Dendritic cell treated with granulocyte-macrophage colony-stimulating factor and Interleukin-4, amounts not matched to agents 40 ng/mL and 50 ng/mL, for 4 days (primary cell): ENCODE data around the gene NSG1.
"Not testable (repeated sequence)": the region's sequence is repeated elsewhere in the genome, so short reads cannot be mapped to it uniquely, and the experiment has no call there.

ENCODE experiments used
- H3K27ac Mint-ChIP-seq: one replicate; pipeline ENCODE4 v1.8.0; 2022; ENCODE audit warnings: mild to moderate bottlenecking, mixed read lengths
- H3K27me3 Mint-ChIP-seq: one replicate; pipeline ENCODE4 v1.8.0; 2022; ENCODE audit warnings: mild to moderate bottlenecking, mixed read lengths
- H3K36me3 Mint-ChIP-seq: one replicate; pipeline ENCODE4 v1.8.0; 2022; ENCODE audit warnings: low read depth, mixed read lengths
- H3K4me1 Mint-ChIP-seq: one replicate; pipeline ENCODE4 v1.8.0; 2022; ENCODE audit warnings: low read depth, mixed read lengths
- H3K4me3 Mint-ChIP-seq: one replicate; pipeline ENCODE4 v1.8.0; 2022; ENCODE audit warnings: mild to moderate bottlenecking, moderate library complexity, mixed read lengths
- H3K9me3 Mint-ChIP-seq: one replicate; pipeline ENCODE4 v1.8.0; 2022; ENCODE audit warnings: mixed read lengths
- intact Hi-C: fragments of 100-400 bp; cut with micrococcal nuclease; formaldehyde crosslinking; loops from one replicate; pipeline ENCODE4 v1.15.0; 2022

Gene NSG1

GRCh38 chr4:4411906-4412305 lies 25.0 kb downstream of the NSG1 start:
- Mint-ChIP-seq H3K36me3 (peaks cover 15% of the 10 kb centered on the region), H3K9me3 (no peaks in the 10 kb centered on the region), H3K4me3 (no peak overlapping the region), H3K27ac (no peak overlapping the region), H3K27me3 (no peaks in the 10 kb centered on the region), H3K4me1 (no peaks in the 10 kb centered on the region)
- intact Hi-C loops = no loop called here

DNA sequence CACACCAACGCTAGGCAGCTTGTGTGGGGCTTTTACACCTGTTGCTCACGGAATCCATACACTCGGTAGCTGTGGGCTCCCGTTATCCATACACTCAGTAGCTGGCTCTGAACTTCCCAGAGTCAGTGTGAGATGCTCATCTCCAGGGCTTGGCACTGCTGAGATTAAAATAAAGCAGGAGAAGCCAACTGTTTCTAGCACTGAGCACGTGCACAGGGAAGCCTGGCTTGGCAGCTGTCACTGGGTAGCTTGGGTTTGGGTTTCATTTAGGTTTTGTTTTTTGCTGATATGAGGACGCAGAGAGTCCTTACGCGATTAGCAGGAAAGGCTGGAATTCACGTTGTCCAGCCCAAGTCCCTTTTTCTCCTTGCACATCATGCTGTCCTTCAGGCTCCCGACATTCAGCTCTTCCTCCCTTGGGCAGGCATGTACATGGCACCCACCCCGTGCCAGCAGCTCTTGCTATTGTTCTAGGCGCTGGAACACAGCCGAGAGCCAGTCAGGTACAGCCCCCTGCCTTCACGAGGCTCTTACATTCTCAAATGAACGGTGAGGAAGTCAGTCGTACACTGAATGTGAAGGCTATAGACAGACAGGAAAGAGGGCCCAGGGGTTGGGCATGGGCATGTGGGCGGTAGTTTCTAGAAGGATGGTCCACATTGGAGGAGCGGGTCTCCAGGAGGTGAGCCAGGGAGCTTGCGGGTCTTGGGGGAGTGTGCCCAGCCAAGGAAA lies 25.9 kb downstream of the NSG1 start:
- no peaks in the 10 kb centered on the region for H3K9me3 Mint-ChIP-seq
- H3K36me3 Mint-ChIP-seq = peaks cover 24% of the 10 kb centered on the region
- no peak overlapping the region for H3K27ac Mint-ChIP-seq
- intact Hi-C loops = no loop called here
- no peak overlapping the region for H3K4me3 Mint-ChIP-seq
- no peaks in the 10 kb centered on the region for H3K4me1 Mint-ChIP-seq
- no peaks in the 10 kb centered on the region for H3K27me3 Mint-ChIP-seq

GRCh38 chr4:4413373-4413725 lies 26.4 kb downstream of the NSG1 start:
- Mint-ChIP-seq H3K4me1 (no peaks in the 10 kb centered on the region), H3K27ac (no peak overlapping the region), H3K4me3 (no peak overlapping the region), H3K27me3 (no peaks in the 10 kb centered on the region), H3K9me3 (no peaks in the 10 kb centered on the region), H3K36me3 (peaks cover 30% of the 10 kb centered on the region)
- intact Hi-C loops = no loop called here

DNA sequence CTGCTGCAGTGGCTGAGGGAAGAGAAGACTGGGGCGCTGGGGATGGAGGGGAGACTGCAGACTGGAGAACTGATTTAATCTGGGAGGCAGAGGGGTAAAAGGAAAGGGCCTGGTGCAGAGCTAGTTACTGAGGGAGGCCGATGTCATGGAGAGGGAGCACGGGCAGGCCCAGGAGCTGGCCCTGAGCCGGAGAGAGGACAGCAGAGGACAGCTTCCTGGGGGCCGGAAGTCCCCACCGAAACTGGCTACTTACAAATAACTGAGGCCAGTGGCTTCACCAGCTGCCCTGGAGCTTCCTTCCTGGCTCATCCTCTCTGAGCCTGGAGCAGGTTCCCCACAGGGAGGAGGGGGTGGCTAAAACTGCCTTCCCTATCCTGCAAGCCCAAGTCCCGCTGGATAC lies 26.9 kb downstream of the NSG1 start:
- H3K27me3 Mint-ChIP-seq = no peaks in the 10 kb centered on the region
- no peak overlapping the region for H3K27ac Mint-ChIP-seq
- no peak overlapping the region for H3K4me3 Mint-ChIP-seq
- H3K9me3 Mint-ChIP-seq = no peaks in the 10 kb centered on the region
- peaks cover 34% of the 10 kb centered on the region for H3K36me3 Mint-ChIP-seq
- intact Hi-C loops = no loop called here
- H3K4me1 Mint-ChIP-seq = no peaks in the 10 kb centered on the region

DNA sequence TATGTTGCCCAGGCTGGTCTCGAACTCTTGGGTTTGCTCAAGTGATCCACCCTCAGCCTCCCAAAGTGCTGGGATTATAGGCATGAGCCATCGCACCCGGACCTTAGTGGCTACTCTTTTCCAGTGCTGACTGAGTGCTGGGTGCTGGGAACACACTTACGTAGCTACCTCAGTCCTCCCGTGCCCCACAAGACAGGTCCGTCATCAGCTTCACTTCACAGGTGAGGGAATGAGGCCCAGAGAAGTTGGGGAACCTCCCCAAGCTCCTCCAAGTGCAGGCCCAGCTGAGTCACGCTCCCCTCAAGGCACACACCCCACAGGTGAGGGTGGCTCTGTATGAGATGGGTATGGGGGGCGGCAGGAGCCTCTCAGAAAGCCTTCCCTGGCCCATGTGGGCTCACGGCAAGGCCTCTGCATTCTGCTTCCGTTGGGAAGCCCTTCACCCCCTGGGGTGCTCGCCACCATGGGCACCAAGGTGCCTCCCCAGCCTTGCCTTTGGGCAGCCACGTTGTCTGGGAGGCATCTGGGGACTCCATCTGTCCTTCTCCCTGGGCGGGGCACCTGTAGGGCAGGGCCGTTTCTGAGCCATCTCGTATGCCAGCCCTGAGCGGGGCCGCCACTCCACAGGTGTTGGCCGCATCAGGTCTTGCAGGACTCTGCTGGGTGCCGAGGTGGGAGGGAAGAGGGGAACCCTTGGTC lies 28.4 kb downstream of the NSG1 start:
- no peaks in the 10 kb centered on the region for H3K9me3 Mint-ChIP-seq
- no peak overlapping the region for H3K4me3 Mint-ChIP-seq
- H3K4me1 Mint-ChIP-seq = no peaks in the 10 kb centered on the region
- H3K27me3 Mint-ChIP-seq = no peaks in the 10 kb centered on the region
- intact Hi-C loops = no loop called here
- peaks cover 49% of the 10 kb centered on the region for H3K36me3 Mint-ChIP-seq
- H3K27ac Mint-ChIP-seq = no peak overlapping the region

DNA sequence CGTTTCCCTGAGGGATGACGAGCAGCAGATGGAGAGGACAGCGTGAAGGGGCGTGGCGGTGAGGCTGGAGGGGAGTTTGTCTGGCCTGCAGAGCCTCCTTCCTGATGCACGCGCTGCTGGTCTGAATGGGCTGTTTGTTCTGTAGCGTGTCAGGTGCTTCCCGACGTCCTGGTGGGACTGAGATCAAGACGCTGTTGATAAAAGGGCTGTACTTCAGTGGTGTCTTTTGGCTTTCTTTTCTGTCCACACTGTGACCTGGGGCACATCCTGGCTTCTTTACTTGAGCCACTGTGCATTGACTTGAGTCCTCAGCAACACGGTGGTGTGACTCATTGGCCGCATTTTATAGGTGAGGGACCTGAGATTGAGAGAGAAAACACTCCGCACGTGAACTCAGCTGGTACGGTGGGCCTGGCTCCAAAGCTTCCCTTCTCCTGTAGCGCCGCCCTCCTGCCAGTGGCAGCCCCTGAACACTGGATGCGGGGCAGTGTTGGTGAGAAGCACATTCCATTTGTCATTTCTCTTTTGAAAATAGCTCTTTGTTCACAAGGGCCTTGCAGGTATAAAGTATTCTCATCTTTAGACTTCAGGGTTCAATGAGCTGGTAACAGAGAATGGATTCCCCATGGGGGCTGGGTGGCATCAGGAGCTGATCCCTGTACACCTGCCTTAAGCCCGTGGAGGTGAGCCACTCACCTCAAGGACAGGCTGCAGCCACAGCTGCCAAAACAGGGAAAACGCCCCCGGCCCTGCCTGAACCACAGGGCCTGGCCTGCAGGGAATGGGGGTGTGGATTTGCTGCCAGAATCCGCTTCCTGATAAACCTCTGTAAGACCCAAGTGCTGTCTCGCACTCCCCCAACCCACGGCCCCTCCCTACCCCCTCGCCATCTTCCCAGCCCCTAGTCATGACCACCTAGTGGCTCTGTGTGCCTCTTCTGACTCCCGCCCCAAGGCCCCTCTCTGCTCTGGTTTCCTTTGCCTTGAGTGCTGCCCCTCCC lies 29.2 kb downstream of the NSG1 start:
- H3K36me3 Mint-ChIP-seq = peaks cover 57% of the 10 kb centered on the region
- H3K9me3 Mint-ChIP-seq = no peaks in the 10 kb centered on the region
- no peaks in the 10 kb centered on the region for H3K27me3 Mint-ChIP-seq
- no peaks in the 10 kb centered on the region for H3K4me1 Mint-ChIP-seq
- H3K27ac Mint-ChIP-seq = no peak overlapping the region
- H3K4me3 Mint-ChIP-seq = no peak overlapping the region
- intact Hi-C loops = no loop called here

DNA sequence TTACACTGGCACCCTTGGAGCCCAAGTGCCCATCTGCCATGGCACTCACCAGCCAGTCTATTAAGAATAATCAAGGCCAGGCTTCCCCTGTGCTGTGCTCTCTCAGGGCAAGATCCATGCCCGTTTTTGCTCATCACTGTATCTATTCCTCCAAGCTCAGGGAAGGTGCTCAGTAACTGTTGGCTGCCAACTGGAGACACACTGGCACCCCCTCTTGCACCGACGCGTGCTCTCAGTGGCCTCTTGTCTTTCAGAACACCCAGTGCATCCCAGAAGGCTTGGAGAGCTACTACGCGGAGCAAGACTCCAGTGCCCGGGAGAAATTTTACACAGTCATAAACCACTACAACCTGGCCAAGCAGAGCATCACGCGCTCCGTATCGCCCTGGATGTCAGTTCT lies 30.1 kb downstream of the NSG1 start:
- Mint-ChIP-seq H3K9me3 (no peaks in the 10 kb centered on the region), H3K4me3 (no peak overlapping the region), H3K27ac (no peak overlapping the region), H3K36me3 (peaks cover 66% of the 10 kb centered on the region), H3K27me3 (no peaks in the 10 kb centered on the region), H3K4me1 (no peaks in the 10 kb centered on the region)
- intact Hi-C loops = no loop called here

- H3K27ac Mint-ChIP-seq = no peak overlapping the region
- H3K9me3 Mint-ChIP-seq = no peaks in the 10 kb centered on the region
- intact Hi-C loops = no loop called here
- H3K4me1 Mint-ChIP-seq = no peaks in the 10 kb centered on the region
- no peak overlapping the region for H3K4me3 Mint-ChIP-seq
- H3K36me3 Mint-ChIP-seq = peaks cover 75% of the 10 kb centered on the region
- no peaks in the 10 kb centered on the region for H3K27me3 Mint-ChIP-seq
Observed at GRCh38 chr4:4417886-4418285, 31.0 kb downstream of the NSG1 start.

DNA sequence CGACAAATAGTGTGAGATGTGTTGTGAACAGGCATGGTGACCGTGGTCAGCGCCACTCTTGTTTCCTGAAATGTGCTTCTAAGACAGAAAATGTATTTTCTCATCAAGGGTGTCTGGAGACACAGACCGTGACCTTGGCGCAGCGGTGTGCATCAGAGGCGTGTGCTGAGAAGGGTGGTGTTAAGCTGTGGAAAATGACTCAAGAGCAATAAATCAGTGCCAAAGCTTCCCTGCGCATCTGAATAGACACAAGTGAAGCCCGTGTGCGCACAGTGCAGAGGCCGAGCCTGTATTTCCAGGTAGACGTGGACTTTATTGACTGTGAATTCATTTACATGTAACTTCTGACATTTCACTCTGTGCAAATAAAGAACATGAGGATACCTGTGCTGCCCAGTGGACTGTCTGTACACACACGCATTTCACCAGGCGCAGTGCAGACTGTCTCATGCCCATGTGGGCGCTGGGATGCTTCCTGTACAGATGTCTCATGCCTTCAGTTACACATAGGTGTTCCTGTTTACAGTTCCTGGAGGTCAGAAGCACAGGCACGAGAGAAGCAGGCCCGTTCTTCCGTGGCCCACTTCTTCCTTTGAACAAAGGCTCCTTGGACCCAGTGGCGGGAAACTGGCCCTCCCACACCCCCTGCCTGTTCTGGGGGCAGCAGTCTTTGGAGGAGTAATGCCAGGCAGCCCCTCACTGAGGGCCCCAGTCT lies 31.9 kb downstream of the NSG1 start:
- H3K4me3 Mint-ChIP-seq = no peak overlapping the region
- H3K36me3 Mint-ChIP-seq = peaks cover 85% of the 10 kb centered on the region
- no peaks in the 10 kb centered on the region for H3K27me3 Mint-ChIP-seq
- no peaks in the 10 kb centered on the region for H3K9me3 Mint-ChIP-seq
- H3K4me1 Mint-ChIP-seq = no peaks in the 10 kb centered on the region
- no peak overlapping the region for H3K27ac Mint-ChIP-seq
- intact Hi-C loops = no loop called here

- Mint-ChIP-seq H3K36me3 (peaks cover 95% of the 10 kb centered on the region), H3K9me3 (no peaks in the 10 kb centered on the region), H3K4me3 (no peak overlapping the region), H3K4me1 (no peaks in the 10 kb centered on the region), H3K27ac (no peak overlapping the region), H3K27me3 (no peaks in the 10 kb centered on the region)
- intact Hi-C loops = loop anchor here (10.0 kb wide), 1 partner anchor 175 kb away; the partner anchor contains the start of gene TMEM128
Observed at GRCh38 chr4:4419896-4420295, 33.0 kb downstream of the NSG1 start.

- no peak overlapping the region for H3K4me3 Mint-ChIP-seq
- intact Hi-C loops = loop anchor here (10.0 kb wide), 1 partner anchor 176 kb away; the partner anchor contains the start of gene TMEM128
- no peaks in the 10 kb centered on the region for H3K27me3 Mint-ChIP-seq
- H3K36me3 Mint-ChIP-seq = peaks cover 100% of the 10 kb centered on the region
- no peak overlapping the region for H3K27ac Mint-ChIP-seq
- no peaks in the 10 kb centered on the region for H3K4me1 Mint-ChIP-seq
- H3K9me3 Mint-ChIP-seq = no peaks in the 10 kb centered on the region
Observed at GRCh38 chr4:4420421-4420820, 33.5 kb downstream of the NSG1 start.

- intact Hi-C loops = loop anchor here (10.0 kb wide), 1 partner anchor 177 kb away; the partner anchor contains the start of gene TMEM128
- H3K27me3 Mint-ChIP-seq = no peaks in the 10 kb centered on the region
- H3K27ac Mint-ChIP-seq = no peak overlapping the region
- no peaks in the 10 kb centered on the region for H3K4me1 Mint-ChIP-seq
- no peak overlapping the region for H3K4me3 Mint-ChIP-seq
- no peaks in the 10 kb centered on the region for H3K9me3 Mint-ChIP-seq
- H3K36me3 Mint-ChIP-seq = peaks cover 100% of the 10 kb centered on the region
Observed at GRCh38 chr4:4421356-4421755, 34.5 kb downstream of the NSG1 start.

DNA sequence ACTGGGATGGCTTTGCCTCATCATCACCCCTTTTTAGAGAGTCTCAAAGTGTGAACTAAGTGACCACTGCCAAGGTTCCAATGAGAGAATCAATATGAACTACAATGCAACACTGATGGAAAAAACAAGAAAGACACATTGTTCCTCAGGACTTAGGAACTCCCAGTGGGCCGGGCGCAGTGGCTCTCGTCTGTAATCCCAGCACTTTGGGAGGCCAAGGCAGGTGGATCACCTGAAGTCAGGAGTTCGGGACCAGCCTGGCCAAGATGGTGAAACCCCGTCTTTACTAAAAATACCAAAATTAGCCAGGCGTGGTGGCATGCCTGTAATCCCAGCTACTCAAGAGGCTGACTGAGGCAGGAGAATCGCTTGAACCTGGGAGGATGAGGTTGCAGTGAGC lies 35.2 kb downstream of the NSG1 start:
- not testable (repeated sequence) for H3K9me3 Mint-ChIP-seq, H3K4me3 Mint-ChIP-seq, H3K27ac Mint-ChIP-seq, H3K27me3 Mint-ChIP-seq, H3K4me1 Mint-ChIP-seq
- H3K36me3 Mint-ChIP-seq = peaks cover 100% of the 10 kb centered on the region
- intact Hi-C loops = loop anchor here (10.0 kb wide), 1 partner anchor 177 kb away; the partner anchor contains the start of gene TMEM128
